Esophagus (tissue), 2 donors: ENCODE data around the gene CAMK2D. TPM values are rescaled to one million over a fixed set of nuclear protein-coding genes. Genes with fewer than 3 reads are reported as not detected.
"Not testable (repeated sequence)": the region's sequence is repeated elsewhere in the genome, so short reads cannot be mapped to it uniquely, and the experiment has no call there.

Experiments
- H3K27ac ChIP-seq, 2 donors: one replicate each; pipeline ENCODE4 v1.5.1; 2013; ENCODE audit warnings: low read depth in 2 of 2, mild to moderate bottlenecking in 2 of 2, inconsistent platforms in 1 of 2, low read length in 1 of 2, moderate library complexity in 1 of 2
- H3K27me3 ChIP-seq, 2 donors: one replicate each; pipeline ENCODE4 v1.6.1; 2013; ENCODE audit warnings: low read length in 2 of 2, control low read depth in 1 of 2, mild to moderate bottlenecking in 1 of 2; ENCODE audit not compliant: insufficient read depth in 2 of 2, control insufficient read depth in 1 of 2
- H3K36me3 ChIP-seq, 2 donors: one replicate each; pipeline ENCODE4 v1.6.1; 2013; ENCODE audit warnings: low read length in 1 of 2; ENCODE audit not compliant: control insufficient read depth in 2 of 2, insufficient read depth in 2 of 2
- H3K4me1 ChIP-seq, 2 donors: one replicate each; pipeline ENCODE4 v1.6.1; 2013; ENCODE audit warnings: low read length in 1 of 2; ENCODE audit not compliant: control insufficient read depth in 2 of 2, insufficient read depth in 2 of 2
- H3K4me3 ChIP-seq, 2 donors: one replicate each; pipeline ENCODE4 v1.5.1; 2013; ENCODE audit warnings: low read length in 2 of 2, mild to moderate bottlenecking in 2 of 2, low read depth in 1 of 2, moderate library complexity in 1 of 2
- H3K9me3 ChIP-seq, 2 donors: one replicate each; pipeline ENCODE4 v1.6.1; 2013; ENCODE audit warnings: mild to moderate bottlenecking in 2 of 2, low read depth in 1 of 2, low read length in 1 of 2, moderate library complexity in 1 of 2; ENCODE audit not compliant: control insufficient read depth in 2 of 2, insufficient read depth in 1 of 2
- WGBS, 2 donors: extraction: QIAGEN DNeasy Blood & Tissue Kit; methylation state at CpG; one replicate each; pipeline ENCODE4 v1.1.7; 2013; 5-methylcytosine and 5-hydroxymethylcytosine counted together
- polyA plus RNA-seq, 2 donors: library from polyadenylated mRNA; stranded (reverse); fragments of 200-250 nt; gene quantifications; one replicate each; pipeline ENCODE4 v1.2.3, GENCODE V29; 2013
- donor health status: healthy with polysubstance abuse.
- donor health status: Bipolar disorder and iron deficiency.

Gene CAMK2D
- polyA plus RNA-seq, 2 donors, result 7.5 to 13.4 TPM

DNA sequence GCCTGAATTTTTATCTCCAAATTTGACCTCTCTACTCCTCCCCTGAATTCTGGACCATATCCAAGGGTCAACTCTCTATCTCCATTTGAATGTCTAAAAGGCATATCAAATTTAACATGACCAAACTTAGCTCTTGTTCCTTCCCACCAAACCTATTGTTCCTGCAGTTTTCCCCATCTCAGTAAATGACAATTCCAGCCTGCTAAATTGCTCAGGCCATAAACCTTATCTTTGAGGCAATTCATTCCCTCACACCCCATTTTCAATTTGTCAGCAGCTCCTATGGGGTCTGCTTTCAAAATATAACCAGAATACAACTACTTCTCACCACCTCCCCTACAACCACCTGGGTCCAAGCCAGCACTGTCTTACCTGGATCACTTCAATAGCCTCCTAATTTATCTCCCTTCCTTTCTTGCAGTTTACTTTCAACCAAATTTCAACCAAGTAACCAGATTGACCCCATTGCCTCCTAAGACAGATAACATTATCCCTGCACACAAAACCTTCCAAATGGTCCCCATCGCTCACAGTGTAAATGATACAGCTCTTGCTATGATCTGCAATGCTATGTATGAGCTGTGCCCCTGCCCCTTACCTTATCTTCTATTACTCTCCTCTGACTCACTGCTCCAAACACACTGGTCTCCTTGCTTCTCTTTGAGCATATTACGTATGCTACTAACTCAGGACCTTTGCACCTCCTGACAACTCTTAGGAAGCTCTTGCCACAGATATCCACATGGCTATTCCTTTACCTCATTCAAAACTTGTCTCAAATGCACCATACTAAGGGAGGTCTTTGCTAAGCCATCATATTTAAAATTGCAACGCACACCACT, 66.0 kb downstream of the CAMK2D start:
- Histone ChIP-seq H3K36me3 (no peaks in the 10 kb centered on the region), H3K27ac (no peak overlapping the region), H3K9me3 (no peaks in the 10 kb centered on the region), H3K4me1 (no peaks in the 10 kb centered on the region), H3K4me3 (no peak overlapping the region), H3K27me3 (no peaks in the 10 kb centered on the region)
- WGBS, 2 donors, result 93 to 97% methylated on average over 3 of the region's 3 CpGs

DNA sequence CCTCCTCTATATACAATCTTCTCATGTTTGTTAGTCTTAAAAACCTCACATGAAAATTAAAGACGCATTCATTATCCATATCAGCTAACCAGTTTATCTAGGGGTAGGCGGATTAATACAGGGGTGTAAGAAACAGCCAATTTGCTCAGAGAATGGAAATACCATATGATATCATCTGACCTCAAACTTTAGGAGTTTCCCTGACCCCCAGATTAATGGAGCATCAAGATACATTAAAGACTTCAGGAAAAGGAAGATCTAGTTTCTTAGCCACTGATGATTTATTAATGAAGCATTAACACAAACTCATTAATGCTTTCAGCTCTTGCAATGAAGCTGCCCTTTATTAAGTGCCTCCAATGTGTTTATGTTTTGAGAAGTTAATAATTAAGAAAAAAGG, 67.5 kb downstream of the CAMK2D start:
- no peaks in the 10 kb centered on the region for H3K9me3 ChIP-seq
- H3K36me3 ChIP-seq, result no peaks in the 10 kb centered on the region
- H3K27ac ChIP-seq, result no peak overlapping the region
- H3K27me3 ChIP-seq, result no peaks in the 10 kb centered on the region
- WGBS, 2 donors, result 96 to 98% methylated on average over 2 of the region's 2 CpGs
- H3K4me3 ChIP-seq, result no peak overlapping the region
- no peaks in the 10 kb centered on the region for H3K4me1 ChIP-seq

DNA sequence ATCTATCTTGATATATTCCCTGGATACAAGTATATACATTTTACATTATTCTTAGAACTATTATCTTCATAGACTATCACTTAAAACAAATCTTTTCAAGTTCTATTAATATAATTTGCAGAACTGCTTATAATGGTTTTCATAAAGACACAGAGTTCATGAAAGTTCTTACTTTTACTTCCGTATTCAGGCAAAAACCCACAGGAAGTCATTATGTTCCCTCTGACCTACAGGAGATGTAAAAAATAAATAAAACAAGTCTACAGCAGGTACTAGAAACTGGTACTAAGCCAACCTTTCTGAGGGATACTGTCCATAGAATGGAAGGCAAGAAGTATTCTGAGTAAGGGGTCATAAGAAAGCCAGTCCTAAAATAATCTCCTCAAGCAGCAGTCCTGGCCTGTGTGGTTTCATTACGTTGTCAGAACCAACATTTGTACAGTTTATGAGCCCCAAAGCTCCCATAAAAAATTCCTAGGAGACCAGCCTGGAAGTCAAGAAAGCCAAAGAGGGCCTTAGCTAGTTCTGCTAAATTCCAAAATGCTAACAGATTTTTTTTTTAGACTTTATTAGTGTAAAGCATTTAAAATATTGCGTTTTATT, 68.6 kb downstream of the CAMK2D start:
- Histone ChIP-seq H3K36me3 (no peaks in the 10 kb centered on the region), H3K4me3 (no peak overlapping the region), H3K27ac (no peak overlapping the region), H3K4me1 (no peaks in the 10 kb centered on the region), H3K9me3 (no peaks in the 10 kb centered on the region), H3K27me3 (no peaks in the 10 kb centered on the region)
- WGBS, 2 donors, result 73 to 81% methylated on average over 3 of the region's 3 CpGs

DNA sequence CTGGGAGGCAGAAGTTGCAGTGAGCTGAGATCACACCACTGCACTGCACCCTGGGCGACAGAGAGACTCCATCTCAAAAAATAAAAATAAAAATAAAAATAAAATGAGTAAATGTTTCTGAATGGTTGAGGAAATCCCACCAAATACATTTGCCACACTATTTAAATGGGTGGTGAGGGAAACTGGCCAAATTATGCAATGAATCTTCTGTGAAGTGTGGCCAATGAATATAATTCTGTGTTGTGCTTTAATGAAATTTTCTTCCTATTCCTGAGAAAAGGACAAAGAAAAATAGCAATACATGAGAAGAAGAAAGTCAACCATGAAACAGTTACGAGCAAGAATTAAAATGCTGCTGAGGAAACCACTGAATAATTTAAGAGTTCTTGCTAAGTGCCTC, 69.9 kb downstream of the CAMK2D start:
- Histone ChIP-seq H3K27me3 (no peaks in the 10 kb centered on the region), H3K27ac (no peak overlapping the region)
- WGBS, 2 donors, result 93% methylated on average over 2 of the region's 2 CpGs

DNA sequence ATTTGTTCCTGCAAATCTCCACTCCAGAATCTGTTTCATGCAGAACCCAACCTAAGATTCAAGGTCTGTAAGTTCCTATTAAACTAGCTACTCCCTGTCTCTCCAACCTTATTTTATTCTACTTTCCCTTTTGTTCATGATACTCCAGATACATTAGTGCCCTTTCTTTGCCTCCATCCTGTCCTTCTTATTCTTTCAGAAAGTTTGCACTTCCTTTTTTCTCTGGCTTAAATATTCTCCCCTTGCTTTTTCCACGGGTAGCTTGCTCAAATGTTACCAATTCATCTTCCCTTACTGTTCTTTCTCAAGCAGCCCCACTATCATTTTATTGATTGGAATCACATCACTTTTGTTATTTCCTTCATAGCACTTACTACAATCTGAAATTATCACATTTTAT, 72.1 kb downstream of the CAMK2D start:
- no peak overlapping the region for H3K4me3 ChIP-seq
- no peaks in the 10 kb centered on the region for H3K27me3 ChIP-seq
- H3K36me3 ChIP-seq, result no peaks in the 10 kb centered on the region
- no peak overlapping the region for H3K27ac ChIP-seq
- no peaks in the 10 kb centered on the region for H3K4me1 ChIP-seq
- 69 to 70% methylated on average over 1 of the region's 1 CpG for WGBS, 2 donors
- H3K9me3 ChIP-seq, result no peaks in the 10 kb centered on the region

More for the DNA sequence above, 69.9 kb downstream of the CAMK2D start:
- no peak overlapping the region for H3K4me3 ChIP-seq
- H3K9me3 ChIP-seq, result no peaks in the 10 kb centered on the region
- no peaks in the 10 kb centered on the region for H3K4me1 ChIP-seq
- no peaks in the 10 kb centered on the region for H3K36me3 ChIP-seq

DNA sequence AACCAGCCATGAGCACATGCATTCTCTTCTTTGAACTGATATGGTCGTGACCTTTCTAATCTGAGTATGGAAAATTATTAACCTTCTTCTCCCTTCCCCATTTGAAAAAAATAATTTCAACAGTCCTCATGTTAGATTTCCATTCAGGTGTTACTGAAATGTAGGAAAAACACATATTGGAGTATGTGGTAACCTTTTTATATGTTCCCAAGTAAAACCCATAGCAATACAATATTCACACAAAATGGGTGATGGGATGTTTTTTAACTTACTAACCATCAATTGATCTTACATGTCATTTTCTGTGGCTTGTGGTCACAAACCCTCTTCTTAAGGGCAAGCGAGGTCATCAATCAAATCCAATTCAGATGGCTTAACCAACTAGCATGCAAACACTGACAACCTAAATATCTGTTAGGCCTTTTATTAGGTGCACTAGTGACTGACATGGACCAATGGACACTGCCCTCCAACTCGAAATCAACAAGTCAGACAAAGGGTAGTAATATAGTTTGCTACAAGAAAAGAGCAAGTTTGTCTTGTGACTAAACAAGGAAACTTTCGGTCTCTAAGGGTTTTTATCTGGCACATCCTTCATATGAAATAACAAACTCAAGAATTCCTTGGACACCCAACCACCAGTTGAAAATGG, 74.3 kb downstream of the CAMK2D start:
- no peaks in the 10 kb centered on the region for H3K9me3 ChIP-seq
- H3K27ac ChIP-seq, result no peak overlapping the region
- no peaks in the 10 kb centered on the region for H3K36me3 ChIP-seq
- H3K4me3 ChIP-seq, result no peak overlapping the region
- H3K27me3 ChIP-seq, result no peaks in the 10 kb centered on the region
- H3K4me1 ChIP-seq, result no peaks in the 10 kb centered on the region
- 73 to 82% methylated on average over 4 of the region's 4 CpGs for WGBS, 2 donors

DNA sequence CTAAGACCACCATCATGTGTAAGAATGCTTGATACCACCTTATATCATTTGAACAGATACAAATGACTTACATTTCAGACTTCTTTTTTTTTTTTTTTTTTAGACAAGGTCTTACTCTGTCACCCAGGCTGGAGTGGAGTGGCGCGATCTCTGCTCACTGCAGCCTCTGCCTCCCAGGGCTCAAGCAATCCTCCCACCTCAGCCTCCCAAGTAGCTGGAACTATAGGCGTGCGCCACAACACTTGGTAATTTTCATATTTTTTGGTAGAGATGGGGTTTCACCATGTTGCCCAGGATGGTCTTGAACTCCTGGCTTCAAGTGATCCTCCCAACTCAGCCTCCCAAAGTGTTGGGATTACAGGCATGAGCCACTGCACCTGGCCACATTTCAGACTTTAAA, 76.4 kb downstream of the CAMK2D start:
- 94 to 99% methylated on average over 4 of the region's 4 CpGs for WGBS, 2 donors
- H3K9me3 ChIP-seq, H3K27me3 ChIP-seq, H3K4me1 ChIP-seq, H3K27ac ChIP-seq, H3K4me3 ChIP-seq, H3K36me3 ChIP-seq: not testable (repeated sequence)

DNA sequence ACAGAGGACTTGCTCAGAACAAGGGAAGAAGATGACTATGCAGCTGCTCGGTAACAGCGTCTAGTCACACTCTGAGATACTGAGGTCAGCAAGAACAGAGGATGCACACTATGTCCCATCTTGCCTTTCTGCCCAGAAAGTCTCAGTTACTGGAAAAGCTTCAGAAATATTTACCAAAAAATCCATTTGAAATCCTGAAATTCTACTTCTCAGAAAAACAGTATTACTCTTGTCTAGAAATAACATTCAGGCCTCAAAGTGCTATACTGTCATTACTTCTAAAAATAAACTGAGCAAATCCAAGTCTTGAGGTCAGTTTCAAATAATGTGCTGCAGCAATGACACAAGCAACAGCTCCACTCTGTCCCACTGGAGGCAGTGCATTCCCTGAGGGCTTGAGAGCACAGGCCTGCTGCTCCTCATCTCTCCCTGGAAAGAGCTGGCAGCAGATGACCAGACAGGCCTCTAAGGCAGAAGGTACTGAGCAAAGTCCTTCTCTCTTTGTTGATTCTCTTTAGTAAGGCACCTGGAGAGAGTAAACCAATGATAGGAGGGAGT, 76.9 kb downstream of the CAMK2D start:
- Histone ChIP-seq H3K27ac (no peak overlapping the region), H3K4me3 (no peak overlapping the region), H3K9me3 (no peaks in the 10 kb centered on the region), H3K27me3 (no peaks in the 10 kb centered on the region), H3K4me1 (no peaks in the 10 kb centered on the region), H3K36me3 (no peaks in the 10 kb centered on the region)
- WGBS, 2 donors, result 53 to 56% methylated on average over 2 of the region's 2 CpGs

DNA sequence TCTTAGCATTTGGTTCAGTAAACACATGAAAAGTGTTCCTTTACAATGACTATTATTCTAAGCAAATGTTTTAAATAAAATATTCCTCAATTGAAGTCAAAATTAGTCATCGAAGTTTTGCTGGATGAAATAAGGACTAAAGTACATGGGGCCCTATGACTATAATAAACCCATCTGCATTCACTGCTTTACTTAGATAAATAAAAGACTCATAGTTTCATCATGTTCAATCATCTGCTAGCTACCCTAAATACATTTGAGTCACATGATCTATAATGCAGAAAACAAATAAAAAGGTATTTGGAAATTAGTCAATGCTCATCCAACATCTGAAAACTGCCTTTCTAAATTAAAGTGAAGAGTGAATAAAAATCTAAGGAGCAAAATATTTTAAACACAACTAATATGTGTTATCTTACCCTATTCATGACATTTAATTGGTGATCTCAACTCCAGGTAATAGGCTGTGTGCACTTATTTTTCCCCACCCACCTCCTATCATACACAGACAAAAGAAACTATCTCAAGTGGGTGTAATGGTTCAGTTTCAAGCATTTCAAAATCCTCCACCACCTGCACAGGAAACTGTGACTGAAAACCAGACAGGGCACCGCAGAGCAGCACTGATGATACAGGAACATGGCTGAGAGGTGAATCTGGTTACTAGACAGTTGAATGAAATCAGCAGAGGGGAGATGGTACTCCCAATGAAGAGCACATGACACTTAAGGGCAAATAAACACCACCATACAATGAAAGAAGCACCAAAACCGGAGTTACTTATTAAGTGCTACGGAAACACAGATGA, 78.6 kb downstream of the CAMK2D start:
- Histone ChIP-seq H3K27ac (no peak overlapping the region), H3K9me3 (no peaks in the 10 kb centered on the region), H3K27me3 (no peaks in the 10 kb centered on the region), H3K36me3 (no peaks in the 10 kb centered on the region), H3K4me1 (no peaks in the 10 kb centered on the region), H3K4me3 (no peak overlapping the region)
- 80 to 85% methylated on average over 4 of the region's 4 CpGs for WGBS, 2 donors
